ENCODE data around the gene CHST6.

DNA sequence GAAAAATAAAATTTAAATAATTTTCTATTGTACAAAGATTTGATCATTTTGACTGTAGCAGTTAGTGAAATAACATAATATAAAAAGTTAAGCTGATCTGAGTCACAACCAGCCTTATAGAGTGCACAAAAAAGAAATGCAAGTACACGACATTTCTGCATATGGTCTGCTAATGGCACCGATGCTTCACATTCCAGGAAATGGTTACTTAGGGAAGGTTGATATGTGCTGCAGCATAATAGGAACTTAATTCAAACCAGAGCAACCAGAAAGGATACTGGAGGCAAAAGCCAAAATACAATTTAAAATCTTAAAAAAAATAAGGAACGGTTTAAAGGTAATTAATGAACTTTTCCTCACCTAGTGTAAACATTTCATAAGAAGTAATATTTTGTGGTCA is 51.9 kb downstream of the CHST6 start:
- TF ChIP-seq, protein P1, sequence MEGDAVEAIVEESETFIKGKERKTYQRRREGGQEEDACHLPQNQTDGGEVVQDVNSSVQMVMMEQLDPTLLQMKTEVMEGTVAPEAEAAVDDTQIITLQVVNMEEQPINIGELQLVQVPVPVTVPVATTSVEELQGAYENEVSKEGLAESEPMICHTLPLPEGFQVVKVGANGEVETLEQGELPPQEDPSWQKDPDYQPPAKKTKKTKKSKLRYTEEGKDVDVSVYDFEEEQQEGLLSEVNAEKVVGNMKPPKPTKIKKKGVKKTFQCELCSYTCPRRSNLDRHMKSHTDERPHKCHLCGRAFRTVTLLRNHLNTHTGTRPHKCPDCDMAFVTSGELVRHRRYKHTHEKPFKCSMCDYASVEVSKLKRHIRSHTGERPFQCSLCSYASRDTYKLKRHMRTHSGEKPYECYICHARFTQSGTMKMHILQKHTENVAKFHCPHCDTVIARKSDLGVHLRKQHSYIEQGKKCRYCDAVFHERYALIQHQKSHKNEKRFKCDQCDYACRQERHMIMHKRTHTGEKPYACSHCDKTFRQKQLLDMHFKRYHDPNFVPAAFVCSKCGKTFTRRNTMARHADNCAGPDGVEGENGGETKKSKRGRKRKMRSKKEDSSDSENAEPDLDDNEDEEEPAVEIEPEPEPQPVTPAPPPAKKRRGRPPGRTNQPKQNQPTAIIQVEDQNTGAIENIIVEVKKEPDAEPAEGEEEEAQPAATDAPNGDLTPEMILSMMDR (conservative IDR thresholded peaks at IDR 0.05; ENCODE audit: low read depth, low read length): no peak
- no peak for TF ChIP-seq EZH2 (IDR thresholded peaks at IDR 0.05; ENCODE audit: low read length, unreplicated experiment)
